Trophoblast cell (in vitro differentiated cells and primary cell): ENCODE data around the gene SRRT.

Experiments
- DNase-seq, 2 donors: peaks; one replicate each; pipeline ENCODE4 v3.0.0-alpha.2; 2016
- H2AFZ ChIP-seq: 2 replicates; pipeline ENCODE4 v1.6.1; 2013; ENCODE audit warnings: low read length, moderate library complexity, mild to moderate bottlenecking; ENCODE audit not compliant: insufficient read depth, poor library complexity
- H2AK5ac ChIP-seq: 2 replicates; pipeline ENCODE4 v1.6.1; 2013; ENCODE audit warnings: mild to moderate bottlenecking, low read length
- H2BK120ac ChIP-seq: 2 replicates; pipeline ENCODE4 v1.6.1; 2013; ENCODE audit warnings: low read length, mild to moderate bottlenecking, moderate library complexity; ENCODE audit not compliant: insufficient read depth, poor library complexity
- H2BK12ac ChIP-seq: 2 replicates; pipeline ENCODE4 v1.6.1; 2013; ENCODE audit warnings: mild to moderate bottlenecking, low read length, moderate library complexity
- H2BK5ac ChIP-seq: 2 replicates; pipeline ENCODE4 v1.6.1; 2013; ENCODE audit warnings: low read length, low read depth, moderate library complexity, mild to moderate bottlenecking; ENCODE audit not compliant: poor library complexity
- H3K14ac ChIP-seq: 2 replicates; pipeline ENCODE4 v1.6.1; 2013; ENCODE audit warnings: mild to moderate bottlenecking, low read length
- H3K18ac ChIP-seq: 2 replicates; pipeline ENCODE4 v1.6.1; 2013; ENCODE audit warnings: mild to moderate bottlenecking, low read length
- H3K23ac ChIP-seq: 2 replicates; pipeline ENCODE4 v1.6.1; 2013; ENCODE audit warnings: low read length
- H3K27ac ChIP-seq: 2 replicates; pipeline ENCODE4 v1.5.1; 2013; ENCODE audit warnings: low read depth, mild to moderate bottlenecking, inconsistent platforms, low read length, moderate library complexity
- H3K27me3 ChIP-seq: 2 replicates; pipeline ENCODE4 v1.6.1; 2013; ENCODE audit warnings: inconsistent platforms, mild to moderate bottlenecking, low read length, moderate library complexity; ENCODE audit not compliant: insufficient read depth
- H3K36me3 ChIP-seq, 2 experiments: 1 replicate in 1 of 2; 2 replicates in 1 of 2; pipeline ENCODE4 v1.6.1; 2013; ENCODE audit warnings: low read length in 2 of 2, mild to moderate bottlenecking in 2 of 2, moderate library complexity in 1 of 2; ENCODE audit not compliant: insufficient read depth in 2 of 2, control insufficient read depth in 1 of 2
- H3K4ac ChIP-seq: 2 replicates; pipeline ENCODE4 v1.6.1; 2013; ENCODE audit warnings: low read depth, mild to moderate bottlenecking, low read length, moderate library complexity
- H3K4me1 ChIP-seq, 2 experiments: 1 replicate in 1 of 2; 2 replicates in 1 of 2; pipeline ENCODE4 v1.6.1; 2013; ENCODE audit warnings: low read length in 2 of 2, mild to moderate bottlenecking in 2 of 2, moderate library complexity in 1 of 2; ENCODE audit not compliant: insufficient read depth in 2 of 2, control insufficient read depth in 1 of 2
- H3K4me2 ChIP-seq: 2 replicates; pipeline ENCODE4 v1.6.1; 2013; ENCODE audit warnings: inconsistent platforms, mild to moderate bottlenecking, low read length, moderate library complexity
- H3K4me3 ChIP-seq: 2 replicates; pipeline ENCODE4 v1.5.1; 2013; ENCODE audit warnings: mild to moderate bottlenecking, low read depth, low read length, inconsistent platforms
- H3K79me1 ChIP-seq: one replicate; pipeline ENCODE4 v1.6.1; 2013; ENCODE audit warnings: low read length
- H3K79me2 ChIP-seq: 2 replicates; pipeline ENCODE4 v1.6.1; 2013; ENCODE audit warnings: low read length, mild to moderate bottlenecking; ENCODE audit not compliant: control insufficient read depth, insufficient read depth, poor library complexity
- H3K9ac ChIP-seq: 2 replicates; pipeline ENCODE4 v1.6.1; 2013; ENCODE audit warnings: mild to moderate bottlenecking, low read length
- H3K9me3 ChIP-seq: 2 replicates; pipeline ENCODE4 v1.6.1; 2013; ENCODE audit warnings: low read depth, mild to moderate bottlenecking, control low read depth, inconsistent platforms, low read length; ENCODE audit not compliant: insufficient read depth
- H4K12ac ChIP-seq: 2 replicates; pipeline ENCODE4 v1.6.1; 2013; ENCODE audit warnings: low read depth, mild to moderate bottlenecking, low read length, moderate library complexity
- H4K8ac ChIP-seq: 2 replicates; pipeline ENCODE4 v1.6.1; 2013; ENCODE audit warnings: low read depth, mild to moderate bottlenecking, low read length, moderate library complexity
- H4K91ac ChIP-seq: one replicate; pipeline ENCODE4 v1.6.1; 2013; ENCODE audit warnings: low read depth, mild to moderate bottlenecking, low read length, moderate library complexity
- WGBS: extraction: QIAGEN DNeasy Blood & Tissue Kit; methylation state at CpG from one replicate; pipeline ENCODE4 v1.1.7; 2013; ENCODE audit warnings: missing lambda C conversion rate; ENCODE audit not compliant: insufficient read length, insufficient coverage; ENCODE audit errors: extremely low coverage; 5-methylcytosine and 5-hydroxymethylcytosine counted together

Gene SRRT

DNA sequence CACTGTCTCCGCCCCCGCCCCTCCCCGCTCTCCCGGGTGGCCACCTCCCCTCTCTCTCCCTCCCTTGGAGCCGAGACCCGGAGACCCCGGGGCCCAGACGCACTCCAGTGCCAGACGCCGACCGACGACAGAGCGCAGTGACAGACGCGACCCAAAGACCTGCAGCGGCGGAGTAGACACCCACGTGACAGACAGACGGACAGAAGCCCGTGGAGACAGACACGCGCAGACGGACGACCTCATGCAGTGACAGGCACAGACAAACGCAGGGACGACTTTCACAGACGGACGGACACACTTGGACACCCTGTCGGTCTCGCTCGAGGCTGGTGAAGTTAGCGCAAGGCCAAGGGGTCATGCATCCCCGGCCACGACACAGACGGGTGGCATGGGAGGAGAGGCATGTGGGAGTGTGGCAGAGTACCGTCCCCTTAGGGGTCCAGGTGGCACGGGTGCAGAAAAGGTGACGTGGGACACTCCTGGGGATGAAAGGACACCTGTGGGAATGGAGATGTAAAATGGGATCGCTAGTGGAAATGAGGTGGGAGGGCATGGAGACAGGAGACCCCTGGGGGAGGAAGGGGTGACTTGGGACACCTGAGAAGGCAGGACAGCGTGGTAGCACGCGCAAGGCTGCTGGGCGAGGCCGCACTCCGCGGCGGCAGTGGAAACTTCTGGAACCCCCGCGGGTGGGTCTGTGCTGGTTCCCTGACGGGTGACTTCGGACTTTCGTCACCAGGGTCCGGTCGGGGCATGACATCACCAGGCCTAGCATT, 21.2 kb downstream of the SRRT start:
- H3K9ac ChIP-seq, result no peak overlapping the region
- H3K9me3 ChIP-seq, result no peaks in the 10 kb centered on the region
- no peak overlapping the region for H2AFZ ChIP-seq
- H4K12ac ChIP-seq, result no peak overlapping the region
- H3K18ac ChIP-seq, result no peak overlapping the region
- H3K27ac ChIP-seq, result no peak overlapping the region
- no peak overlapping the region for H3K4ac ChIP-seq
- H3K36me3 ChIP-seq, result peaks cover 10 to 13% of the 10 kb centered on the region in 2 experiments
- H2BK120ac ChIP-seq, result no peak overlapping the region
- peaks cover 9% of the 10 kb centered on the region for H3K27me3 ChIP-seq
- peak overlapping the region; percentile 52 for H3K4me3 ChIP-seq
- no peak overlapping the region for H2BK5ac ChIP-seq
- peak overlapping the region; percentile 81 for H3K4me2 ChIP-seq
- H4K8ac ChIP-seq, result no peak overlapping the region
- peaks cover 21 to 35% of the 10 kb centered on the region in 2 experiments for H3K4me1 ChIP-seq
- no peak overlapping the region for H4K91ac ChIP-seq
- peak in 1 of 2 donors; percentile 34 for DNase-seq
- H3K23ac ChIP-seq, result no peak overlapping the region
- H2BK12ac ChIP-seq, result no peak overlapping the region
- peaks cover 6% of the 10 kb centered on the region for H3K79me1 ChIP-seq
- no peak overlapping the region for H3K14ac ChIP-seq
- H3K79me2 ChIP-seq, result peaks cover under 1% of the 10 kb centered on the region
- no CpG with 5 or more reads among the region's 54 CpGs for WGBS
- no peak overlapping the region for H2AK5ac ChIP-seq

- Histone ChIP-seq H4K12ac (no peak overlapping the region), H3K14ac (no peak overlapping the region), H3K79me2 (no peaks in the 10 kb centered on the region), H3K27ac (no peak overlapping the region), H3K36me3 (peaks cover 10 to 12% of the 10 kb centered on the region in 2 experiments), H3K23ac (no peak overlapping the region), H2BK12ac (no peak overlapping the region), H2BK120ac (no peak overlapping the region), H3K9ac (no peak overlapping the region), H3K4me1 (peaks cover 17 to 29% of the 10 kb centered on the region in 2 experiments), H4K91ac (no peak overlapping the region), H2AK5ac (no peak overlapping the region), H2AFZ (no peak overlapping the region), H4K8ac (no peak overlapping the region), H3K18ac (no peak overlapping the region), H3K9me3 (no peaks in the 10 kb centered on the region), H2BK5ac (no peak overlapping the region), H3K27me3 (peaks cover 9% of the 10 kb centered on the region), H3K4me3 (peak overlapping the region; percentile 40), H3K4ac (no peak overlapping the region), H3K79me1 (peaks cover 1% of the 10 kb centered on the region), H3K4me2 (peak overlapping the region; percentile 81)
- no CpG with 5 or more reads among the region's 95 CpGs for WGBS
- DNase-seq, result peak in 1 of 2 donors; percentile 58
Observed at GRCh38 chr7:100896732-100897608, 22.1 kb downstream of the SRRT start.

DNA sequence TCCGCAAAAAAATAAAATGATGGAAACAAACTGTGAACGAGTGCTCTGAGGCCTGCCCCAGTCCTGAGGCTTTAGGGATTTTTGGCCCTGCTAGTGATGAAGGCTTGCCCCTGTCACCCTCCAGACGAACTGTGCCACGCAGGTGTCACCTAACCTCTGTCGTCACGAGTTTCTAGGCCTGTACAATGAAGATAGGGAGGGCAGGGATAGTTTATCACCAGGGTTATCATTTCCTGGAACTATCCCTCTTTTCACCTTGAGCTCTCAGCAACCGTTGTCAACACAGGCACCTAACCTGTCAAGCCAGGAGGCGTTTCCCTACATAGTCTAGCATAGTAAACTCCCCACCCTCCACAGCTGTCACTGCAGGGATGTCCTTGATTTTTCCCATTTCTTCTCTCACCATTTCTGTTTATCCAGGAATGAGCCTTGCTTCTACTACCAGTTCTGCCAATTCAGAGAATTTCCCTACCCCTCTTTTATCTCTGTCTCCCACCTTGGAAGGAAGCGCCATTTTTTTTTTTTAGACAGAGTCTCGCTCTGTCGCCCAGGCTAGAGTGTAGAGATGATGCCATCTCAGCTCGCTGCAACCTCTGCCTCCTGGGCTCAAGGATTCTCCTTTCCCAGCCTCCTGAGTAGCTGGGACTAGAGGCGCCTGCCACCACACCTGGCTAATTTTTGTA, 23.0 kb downstream of the SRRT start:
- Histone ChIP-seq H2BK12ac (no peak overlapping the region), H3K27ac (no peak overlapping the region), H3K4ac (no peak overlapping the region), H3K9me3 (no peaks in the 10 kb centered on the region), H4K8ac (no peak overlapping the region), H3K79me1 (no peaks in the 10 kb centered on the region), H3K14ac (no peak overlapping the region), H3K4me3 (no peak overlapping the region), H2AFZ (no peak overlapping the region), H3K18ac (no peak overlapping the region), H2BK120ac (no peak overlapping the region), H3K4me1 (peaks cover 14 to 24% of the 10 kb centered on the region in 2 experiments), H3K23ac (no peak overlapping the region), H4K91ac (no peak overlapping the region), H3K4me2 (no peak overlapping the region), H2BK5ac (no peak overlapping the region), H3K9ac (no peak overlapping the region), H3K36me3 (peaks cover 4 to 5% of the 10 kb centered on the region in 2 experiments), H4K12ac (no peak overlapping the region), H3K79me2 (no peaks in the 10 kb centered on the region), H2AK5ac (no peak overlapping the region), H3K27me3 (peaks cover 9% of the 10 kb centered on the region)
- no CpG with 5 or more reads among the region's 13 CpGs for WGBS
- DNase-seq, result no peak

- no CpG with 5 or more reads among the region's 5 CpGs for WGBS
- no peak overlapping the region for H3K4ac ChIP-seq
- H2BK5ac ChIP-seq, result no peak overlapping the region
- no peak for DNase-seq
- H3K18ac ChIP-seq, result no peak overlapping the region
- no peak overlapping the region for H4K91ac ChIP-seq
- no peak overlapping the region for H2AFZ ChIP-seq
- H3K4me2 ChIP-seq, result no peak overlapping the region
- no peak overlapping the region for H2BK120ac ChIP-seq
- H3K23ac ChIP-seq, result no peak overlapping the region
- H2BK12ac ChIP-seq, result no peak overlapping the region
- no peaks in the 10 kb centered on the region for H3K36me3 ChIP-seq
- H3K14ac ChIP-seq, result no peak overlapping the region
- no peak overlapping the region for H3K27ac ChIP-seq
- H3K27me3 ChIP-seq, result peaks cover 9% of the 10 kb centered on the region
- no peak overlapping the region for H4K8ac ChIP-seq
- H3K9ac ChIP-seq, result no peak overlapping the region
- no peak overlapping the region for H4K12ac ChIP-seq
- H3K4me1 ChIP-seq, result peaks cover 8 to 12% of the 10 kb centered on the region in 2 experiments
- H3K79me2 ChIP-seq, result no peaks in the 10 kb centered on the region
- H3K4me3 ChIP-seq, result no peak overlapping the region
- H2AK5ac ChIP-seq, result no peak overlapping the region
- H3K79me1 ChIP-seq, result no peaks in the 10 kb centered on the region
- no peaks in the 10 kb centered on the region for H3K9me3 ChIP-seq
Observed at GRCh38 chr7:100899432-100899831, 24.5 kb downstream of the SRRT start.
